ENCODE results near the gene BEGAIN.

The BEGAIN gene

GRCh38 chr14:100536721-100537445 is 50.3 kb downstream of the BEGAIN start:
- DNase-seq (ENCODE audit: low spot score), result no peak

DNA sequence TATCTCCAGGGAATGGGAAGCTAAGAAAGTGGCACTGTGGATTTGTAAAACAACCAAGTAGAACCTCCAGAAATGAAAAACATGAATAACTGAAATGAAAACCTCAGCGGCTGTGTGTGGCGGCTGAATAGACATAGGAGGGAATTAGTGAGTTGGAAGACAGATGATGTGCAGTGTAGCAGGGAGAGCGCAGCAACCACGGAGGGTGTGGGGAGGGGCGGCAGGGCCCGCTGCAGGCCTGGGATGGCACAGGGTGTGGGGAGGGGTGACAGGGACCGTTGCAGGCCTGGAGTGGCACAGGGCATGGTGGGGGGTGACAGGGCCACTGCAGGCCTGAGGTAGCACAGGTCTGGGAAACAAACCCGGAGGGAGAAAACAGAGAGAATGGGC is 51.1 kb downstream of the BEGAIN start:
- no peak for DNase-seq (ENCODE audit: low spot score)

DNA sequence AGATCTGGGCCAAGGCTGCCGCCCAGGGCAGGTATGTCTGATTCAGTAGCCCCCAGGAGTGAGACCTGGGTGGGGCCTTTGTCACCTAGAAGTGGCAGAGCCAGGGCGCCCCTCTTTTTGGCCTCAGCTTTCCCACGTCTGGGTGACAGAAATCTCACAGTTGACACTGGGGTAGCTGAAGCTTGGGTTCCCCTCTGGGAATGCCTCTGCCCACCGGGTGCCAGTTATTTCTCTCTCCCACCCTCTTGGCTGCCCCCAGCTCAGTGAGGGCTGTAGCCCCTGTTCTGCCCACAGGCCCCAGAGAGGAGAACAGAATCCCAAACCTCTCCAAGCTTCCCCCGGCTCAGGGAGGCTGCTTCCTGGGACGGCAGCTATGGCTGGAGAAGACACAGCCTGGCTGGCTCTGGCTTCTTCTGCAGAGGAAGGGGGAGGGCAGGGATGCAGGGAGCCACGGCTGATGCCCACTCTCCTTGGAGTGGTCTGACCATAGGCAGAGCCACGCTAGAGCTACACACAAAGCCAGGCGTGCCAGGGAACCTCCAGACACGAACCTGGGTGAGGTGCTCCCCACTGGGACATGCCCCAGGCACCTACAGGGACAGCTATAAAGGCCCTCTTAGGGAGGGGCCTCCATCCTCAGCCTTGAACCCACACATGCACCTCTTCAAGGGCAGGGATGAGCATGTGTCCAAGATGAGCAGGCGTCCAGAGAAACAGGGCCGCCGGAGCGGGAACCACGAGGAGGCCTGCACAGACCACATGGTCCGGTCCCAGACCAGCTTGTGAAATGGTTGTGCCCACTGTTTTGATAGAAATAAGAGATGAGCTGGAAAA is 51.7 kb downstream of the BEGAIN start:
- DNase-seq (ENCODE audit: low spot score), result no peak

DNA sequence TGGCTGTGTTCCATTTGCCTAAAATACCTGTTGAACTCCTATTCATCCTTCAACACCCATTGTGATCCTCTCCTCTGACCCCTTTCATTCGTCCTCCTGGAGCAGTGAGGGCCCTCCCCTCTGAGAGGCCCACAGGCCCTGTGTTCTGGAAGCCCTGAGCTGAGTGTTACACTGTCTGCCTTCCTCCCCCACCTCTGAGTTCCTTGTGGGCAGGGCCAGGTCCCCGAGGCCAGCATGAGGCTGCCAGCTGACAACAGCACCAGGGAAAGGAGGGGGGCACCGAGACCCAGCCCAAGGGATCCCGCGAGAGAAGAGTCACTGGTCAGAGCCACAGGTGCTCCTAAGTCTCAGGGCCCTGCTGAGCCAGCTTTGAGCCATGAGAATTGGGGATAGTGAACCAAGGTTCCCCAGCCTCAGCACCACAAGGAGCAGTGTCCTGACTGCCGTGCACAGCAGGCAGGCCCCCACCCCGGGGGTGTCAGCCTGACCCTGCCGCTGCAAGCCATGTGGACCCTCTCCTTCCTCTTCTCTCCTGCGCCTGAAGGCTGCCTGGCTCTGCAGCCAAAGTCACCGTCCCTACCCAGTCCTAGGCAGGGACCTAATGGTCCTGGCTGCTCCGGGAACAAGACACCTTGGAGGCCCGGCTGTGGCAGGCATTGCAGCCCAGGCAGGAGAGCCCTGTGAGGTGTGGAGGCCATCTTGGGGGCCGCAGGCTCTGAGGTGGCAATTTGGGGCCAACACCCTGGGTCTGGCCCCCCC is 52.5 kb downstream of the BEGAIN start:
- no peak for DNase-seq (ENCODE audit: low spot score)

- DNase-seq (ENCODE audit: low spot score), result no peak
These were observed 53.3 kb downstream of the BEGAIN start for GRCh38 chr14:100533656-100534485.

DNA sequence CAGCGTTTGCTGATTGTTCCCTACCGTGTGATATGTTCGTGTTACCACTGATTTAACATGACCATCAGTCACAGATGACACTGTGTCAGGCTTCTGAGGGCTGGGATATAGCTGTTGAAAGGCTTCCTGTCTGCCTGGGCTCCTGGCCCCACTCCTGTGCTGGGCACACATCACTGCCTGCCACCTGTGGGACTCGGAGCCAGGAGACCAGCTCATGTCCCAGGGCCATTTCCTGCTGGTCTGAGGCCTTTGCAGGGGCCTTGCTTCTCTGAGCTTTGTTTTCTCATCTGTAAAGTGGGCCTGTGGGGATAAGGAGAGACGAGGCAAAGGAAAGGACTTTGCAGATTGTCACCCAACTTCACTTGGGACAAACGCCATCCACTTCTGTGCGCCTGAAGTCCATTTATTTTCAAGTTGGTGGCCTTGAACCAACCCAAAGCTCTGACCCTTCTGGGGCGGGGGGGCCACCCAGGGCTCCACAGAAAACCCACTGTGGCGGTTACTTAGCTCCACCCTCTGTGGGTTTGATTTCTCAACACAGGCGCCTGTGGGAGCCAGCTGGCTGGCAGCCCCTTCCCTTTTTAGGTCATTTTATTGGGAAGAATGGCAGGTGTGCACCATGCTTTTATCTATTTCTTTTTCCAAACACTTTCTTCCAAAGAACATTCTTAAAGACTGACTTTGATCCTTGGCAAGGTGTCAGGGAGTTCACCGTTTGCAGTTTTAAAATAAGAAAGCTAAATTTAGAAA is 54.1 kb downstream of the BEGAIN start:
- DNase-seq (ENCODE audit: low spot score), result no peak

- DNase-seq (ENCODE audit: low spot score), result no peak
These were observed 54.9 kb downstream of the BEGAIN start for GRCh38 chr14:100532154-100532861.

DNA sequence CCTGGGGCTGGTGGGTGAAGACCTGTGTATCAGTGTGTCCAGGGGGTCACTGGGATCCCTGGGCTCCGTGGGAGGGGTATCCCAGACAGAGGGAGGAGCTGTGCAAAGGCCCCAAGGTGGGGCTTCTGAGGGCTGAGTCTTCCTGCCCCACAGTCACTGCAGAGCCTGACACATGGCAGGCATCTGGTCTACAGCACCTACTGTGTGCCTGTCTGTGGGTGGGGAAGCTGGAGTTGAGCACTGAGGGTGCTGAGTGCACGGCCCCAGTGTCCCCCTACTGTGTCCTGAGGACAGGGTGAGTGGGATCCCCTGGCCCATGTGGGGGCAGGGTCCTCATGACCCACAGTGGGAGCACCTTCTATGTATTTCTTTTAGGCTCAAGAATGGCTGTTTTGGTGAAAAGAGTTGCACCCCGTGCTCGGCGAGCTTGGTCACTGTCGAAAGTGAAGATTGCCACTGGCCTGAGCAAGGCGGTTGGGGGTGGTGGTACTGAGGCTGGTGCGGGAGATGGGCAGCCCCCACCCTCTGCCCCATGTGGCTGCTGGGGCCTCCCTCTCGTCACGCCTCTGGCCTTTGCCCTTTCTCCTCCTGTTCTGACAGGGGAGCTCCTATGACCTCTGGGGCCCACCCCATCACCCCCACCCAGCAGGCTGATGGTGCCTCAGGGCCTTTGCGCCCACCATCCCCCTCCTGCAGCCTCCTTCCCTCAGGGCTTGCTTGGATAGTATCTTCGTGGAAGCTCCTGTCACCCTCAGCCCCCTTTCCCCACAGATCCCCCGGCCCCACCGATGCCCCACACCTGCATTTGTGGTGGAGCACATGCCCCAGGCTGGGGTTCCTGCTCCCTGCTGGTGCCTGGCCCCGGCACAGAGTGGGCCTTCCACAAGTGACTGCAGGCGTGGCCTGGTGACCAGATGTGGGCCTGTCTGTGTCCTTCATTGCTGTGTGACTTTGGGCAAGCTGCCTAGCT is 55.8 kb downstream of the BEGAIN start:
- no peak for DNase-seq (ENCODE audit: low spot score)

DNA sequence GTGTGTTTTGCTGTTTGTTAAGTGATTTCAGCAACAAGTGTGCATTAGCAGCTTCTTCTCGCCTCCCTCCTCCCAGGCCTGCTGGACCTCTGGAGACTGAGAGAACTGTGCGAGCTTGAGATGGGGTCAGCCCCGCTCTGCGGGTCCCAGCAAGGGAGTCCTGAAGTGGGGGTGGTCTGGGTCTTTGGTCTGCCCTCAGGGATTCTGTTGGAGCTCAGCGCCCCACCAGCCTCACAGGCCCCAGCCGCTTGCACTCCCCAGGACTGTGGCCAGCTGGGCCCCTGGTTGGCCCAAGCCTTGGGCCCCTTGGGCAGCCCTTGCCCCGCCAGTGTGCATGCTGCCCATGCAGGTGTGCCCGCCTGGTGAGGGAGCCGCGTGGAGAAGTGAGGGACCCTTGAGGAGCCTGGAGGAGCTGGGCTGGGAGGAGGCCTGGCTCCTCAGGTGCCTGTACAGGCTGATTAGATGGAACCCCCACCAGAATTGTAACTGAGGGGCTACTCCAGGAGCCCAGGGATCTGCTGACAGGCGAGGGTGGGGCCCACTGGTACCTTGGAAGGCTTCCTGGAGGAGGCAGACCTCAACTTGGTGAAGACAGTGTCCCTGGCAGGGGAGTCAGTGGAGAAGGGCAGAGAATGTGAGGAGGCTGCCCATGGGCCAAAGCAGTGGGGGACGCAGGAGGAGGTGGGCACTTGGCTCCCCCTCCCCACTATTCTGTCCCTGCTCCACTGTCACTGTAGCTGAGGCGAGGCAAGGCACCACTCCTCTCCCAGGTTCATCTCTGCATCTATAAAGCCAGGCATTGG is 56.7 kb downstream of the BEGAIN start:
- DNase-seq (ENCODE audit: low spot score), result no peak

DNA sequence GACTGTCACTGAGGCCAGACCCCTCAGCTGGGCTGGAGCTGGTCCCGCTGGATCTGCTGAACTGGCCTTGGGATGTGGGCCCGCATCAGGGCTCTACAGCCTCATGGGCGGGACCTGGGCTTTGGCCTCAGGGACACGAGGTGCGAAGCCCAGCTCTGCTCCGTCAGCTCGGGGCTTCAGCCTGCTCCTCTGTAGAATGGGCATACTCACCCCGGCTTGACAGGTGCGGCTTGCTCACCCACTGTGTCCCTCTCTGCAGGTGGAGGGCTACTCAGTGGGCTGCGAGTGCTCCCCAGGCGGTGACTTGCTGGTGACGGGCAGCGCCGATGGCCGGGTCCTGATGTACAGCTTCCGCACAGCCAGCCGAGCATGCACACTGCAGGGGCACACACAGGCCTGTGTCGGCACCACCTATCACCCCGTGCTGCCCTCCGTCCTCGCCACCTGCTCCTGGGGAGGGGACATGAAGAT is 57.6 kb downstream of the BEGAIN start:
- DNase-seq (ENCODE audit: low spot score), result no peak

DNA sequence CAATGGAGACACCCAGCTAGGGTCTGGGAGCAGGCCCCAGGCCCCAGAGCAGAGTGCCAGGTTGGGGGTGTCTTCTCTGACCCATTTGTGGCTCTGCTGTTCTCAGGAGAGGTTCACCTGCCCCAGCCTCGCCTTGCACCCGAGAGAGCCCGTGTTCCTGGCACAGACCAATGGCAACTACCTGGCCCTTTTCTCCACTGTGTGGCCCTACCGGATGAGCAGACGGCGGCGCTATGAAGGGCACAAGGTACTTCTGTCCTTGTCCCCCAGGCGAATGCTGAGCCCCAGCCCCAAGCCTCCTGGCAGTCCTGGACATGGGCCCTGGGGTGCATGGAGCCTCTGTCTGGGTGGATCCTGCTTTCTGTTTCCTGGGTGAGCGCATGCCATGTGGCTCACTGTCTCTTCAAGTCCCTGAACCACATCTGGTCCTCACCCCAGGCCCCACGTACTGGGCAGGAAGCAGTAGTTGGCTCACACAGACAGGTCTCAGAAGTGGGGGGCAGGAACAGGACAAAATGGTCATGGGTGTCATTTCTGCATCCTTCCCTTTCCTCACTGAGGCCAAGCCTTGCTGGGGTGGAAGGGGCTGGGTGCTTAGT is 58.2 kb downstream of the BEGAIN start:
- no peak for DNase-seq (ENCODE audit: low spot score)

DNA sequence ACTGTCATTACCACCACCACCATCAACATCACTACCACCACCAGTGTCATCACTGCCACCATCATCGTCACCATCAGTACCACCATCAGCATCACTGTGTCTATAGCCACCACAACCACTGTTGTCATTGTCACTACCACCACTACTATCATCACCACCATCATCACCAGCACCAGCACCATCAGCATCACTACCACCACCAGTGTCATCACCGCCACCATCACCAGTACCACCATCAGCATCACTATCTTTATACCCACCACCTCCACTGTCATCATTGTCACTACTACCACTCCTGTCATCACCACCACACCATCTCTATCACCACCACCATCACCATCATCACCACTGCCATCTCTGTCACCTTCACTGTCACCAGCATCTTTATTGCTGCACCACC is 60.6 kb downstream of the BEGAIN start:
- DNase-seq (ENCODE audit: low spot score), result no peak

- no peak for DNase-seq (ENCODE audit: low spot score)
These were observed 61.2 kb downstream of the BEGAIN start for GRCh38 chr14:100526057-100526456.

DNA sequence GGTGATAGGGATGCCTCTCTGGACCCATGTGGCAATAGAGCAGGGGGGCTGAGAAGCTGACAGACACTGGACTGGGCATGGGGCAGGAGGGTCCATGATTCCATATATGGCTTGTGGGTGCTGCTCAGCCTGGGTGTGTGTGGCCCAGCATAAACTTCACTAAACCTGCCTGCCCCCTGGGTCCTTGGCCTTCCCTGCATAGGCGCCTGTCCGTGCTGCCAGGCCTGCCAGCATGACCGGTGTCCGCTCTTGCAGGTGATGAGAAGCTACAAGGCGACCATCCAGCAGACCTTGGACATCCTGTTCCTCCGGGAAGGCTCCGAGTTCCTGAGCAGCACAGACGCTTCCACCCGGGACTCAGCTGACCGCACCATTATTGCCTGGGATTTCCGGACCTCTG is 61.6 kb downstream of the BEGAIN start:
- no peak for DNase-seq (ENCODE audit: low spot score)

DNA sequence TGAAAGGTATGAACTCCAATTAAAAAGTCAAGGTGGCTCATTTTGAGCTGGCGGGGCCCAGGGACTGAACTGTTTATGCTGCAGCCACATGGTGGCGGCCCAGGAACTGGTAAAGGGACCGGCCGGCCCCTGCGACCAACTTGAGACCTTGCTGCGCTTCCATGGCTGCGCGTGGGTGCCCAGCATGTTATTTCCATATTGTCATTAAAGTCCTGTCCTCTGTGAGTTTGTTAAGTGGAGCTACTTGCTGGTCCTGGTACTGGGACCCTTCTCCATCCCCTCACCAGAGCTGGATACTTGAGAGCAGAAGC is 62.3 kb downstream of the BEGAIN start:
- no peak for DNase-seq (ENCODE audit: low spot score)

DNA sequence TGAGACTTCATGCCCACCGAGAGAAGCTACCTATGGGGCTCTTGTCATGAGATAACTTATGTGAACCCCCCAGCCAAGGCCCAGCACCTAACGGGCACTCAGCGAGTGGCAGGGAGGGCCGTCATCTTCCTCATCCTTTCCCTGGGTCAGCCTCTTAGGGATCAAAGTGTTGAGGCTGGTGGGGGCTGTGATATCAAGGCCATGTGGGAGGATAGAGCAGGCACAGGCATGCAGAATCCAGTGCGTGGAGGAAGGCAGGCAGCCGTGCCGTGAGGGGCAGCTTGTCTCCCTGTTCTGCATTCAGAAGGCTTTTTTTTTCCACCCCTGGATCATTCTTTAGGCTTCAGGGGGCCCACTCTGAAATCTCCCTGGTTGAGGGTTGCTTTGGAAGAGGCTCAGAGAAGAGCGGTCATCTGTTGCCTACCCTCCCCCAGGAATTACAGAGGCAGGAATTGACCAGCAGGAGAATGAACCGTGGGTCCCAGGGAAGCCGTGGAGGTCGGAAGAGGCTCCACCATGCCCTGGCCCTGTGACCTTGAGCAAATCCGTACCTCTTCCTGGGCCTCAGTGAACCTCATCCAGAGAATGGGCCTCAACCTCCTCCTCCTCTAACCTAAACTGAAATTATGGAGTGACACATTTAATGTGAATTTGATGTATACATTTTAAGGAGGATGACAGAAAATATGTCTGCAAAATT is 62.8 kb downstream of the BEGAIN start:
- no peak for DNase-seq (ENCODE audit: low spot score)

DNA sequence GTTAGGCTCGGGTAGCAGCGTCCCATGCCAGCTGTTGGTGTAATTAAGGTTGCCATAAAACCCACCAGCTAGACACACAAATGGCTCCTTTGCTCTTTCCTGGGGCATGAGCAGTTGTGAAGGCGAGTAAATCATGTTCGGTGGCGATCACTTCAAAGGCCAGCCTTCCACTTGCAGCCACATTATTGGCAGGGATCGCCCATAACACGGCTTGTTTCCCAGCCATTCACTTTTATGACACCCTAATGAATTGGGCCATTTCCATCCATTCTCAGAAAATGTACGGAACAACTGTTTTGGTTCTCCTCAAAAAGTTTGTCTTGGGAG is 63.4 kb downstream of the BEGAIN start:
- no peak for DNase-seq (ENCODE audit: low spot score)
